IMR-90 (cell line): ENCODE results near the gene GZF1. TPM values are rescaled to one million over a fixed set of nuclear protein-coding genes. Genes with fewer than 3 reads are reported as not detected.
A peak's percentile ranks its signal among the peaks of the same experiment; 100 is the strongest.

Source experiments
- ATAC-seq: fragments of 200-7000 bp; cut with Tn5 transposase; 2 replicates; pipeline ENCODE4 v1.9.1; 2020; ENCODE audit warnings: low read depth, mild to moderate bottlenecking, moderate library complexity
- BruUV-seq: library from RNA; stranded (reverse); fragments of 400-500 nt; replicated peaks from 2 replicates; lab custom pipeline; 2021; lab: Mats Ljungman, UMichigan
- CTCF ChIA-PET: fragments of 300-600 bp; formaldehyde crosslinking; extraction: SDS; loops from one replicate; lab custom pipeline; 2021; ENCODE audit warnings: antibody characterized with exemption; lab: Yijun Ruan, JAX
- POLR2A ChIA-PET: fragments of 300-600 bp; sonication (Branson Sonifier 250); formaldehyde crosslinking; loops from one replicate; lab custom pipeline; 2022; ENCODE audit warnings: antibody characterized with exemption; ENCODE audit not compliant: unreplicated experiment; lab: Charles Lee
- DNase-seq: peaks from one replicate; pipeline ENCODE4 v3.0.0; 2013
- H2AFZ ChIP-seq: replicated peaks from 2 replicates; pipeline ENCODE3; 2013; ENCODE audit warnings: low read length, mild to moderate bottlenecking; ENCODE audit not compliant: poor library complexity
- H2AK5ac ChIP-seq: 2 replicates; pipeline ENCODE4 v1.6.1; 2013; ENCODE audit warnings: low read depth, low read length, inconsistent platforms
- H2AK9ac ChIP-seq: replicated peaks from 2 replicates; pipeline ENCODE3; 2013; ENCODE audit warnings: mild to moderate bottlenecking, low read depth, low read length, moderate library complexity; ENCODE audit not compliant: poor library complexity
- H2BK120ac ChIP-seq: 2 replicates; pipeline ENCODE4 v1.6.1; 2013; ENCODE audit warnings: low read depth, low read length, inconsistent platforms
- H2BK15ac ChIP-seq: 3 replicates; pipeline ENCODE4 v1.6.1; 2013; ENCODE audit warnings: low read depth, low read length, inconsistent platforms
- H2BK20ac ChIP-seq: 2 replicates; pipeline ENCODE4 v1.6.1; 2013; ENCODE audit warnings: low read depth, mild to moderate bottlenecking, inconsistent platforms, low read length, moderate library complexity
- H2BK5ac ChIP-seq: 2 replicates; pipeline ENCODE4 v1.6.1; 2013; ENCODE audit warnings: mild to moderate bottlenecking, low read depth, low read length, inconsistent platforms; ENCODE audit not compliant: poor library complexity, severe bottlenecking
- H3K14ac ChIP-seq: replicated peaks from 2 replicates; pipeline ENCODE4 v1.6.1; 2013; ENCODE audit warnings: low read depth, low read length, inconsistent platforms
- H3K18ac ChIP-seq: 2 replicates; pipeline ENCODE4 v1.6.1; 2013; ENCODE audit warnings: low read depth, low read length, control low read depth
- H3K23ac ChIP-seq: 2 replicates; pipeline ENCODE4 v1.6.1; 2013; ENCODE audit warnings: low read depth, low read length, inconsistent platforms
- H3K27ac ChIP-seq: 2 replicates; pipeline ENCODE4 v1.5.1; 2013; ENCODE audit warnings: mild to moderate bottlenecking, control low read depth, low read length; ENCODE audit not compliant: insufficient read depth
- H3K27me3 ChIP-seq: 2 replicates; pipeline ENCODE4 v1.6.1; 2013; ENCODE audit warnings: low read length; ENCODE audit not compliant: control insufficient read depth, insufficient read depth
- H3K36me3 ChIP-seq: 2 replicates; pipeline ENCODE4 v1.6.1; 2013; ENCODE audit warnings: low read length, mixed read lengths; ENCODE audit not compliant: control insufficient read depth, insufficient read depth
- H3K4ac ChIP-seq: 2 replicates; pipeline ENCODE4 v1.6.1; 2013; ENCODE audit warnings: low read depth, low read length, inconsistent platforms
- H3K4me1 ChIP-seq: 2 replicates; pipeline ENCODE4 v1.6.1; 2013; ENCODE audit warnings: low read length, mixed read lengths; ENCODE audit not compliant: control insufficient read depth, insufficient read depth
- H3K4me2 ChIP-seq: 2 replicates; pipeline ENCODE4 v1.6.1; 2013; ENCODE audit warnings: low read depth, mild to moderate bottlenecking, control low read depth, low read length, moderate library complexity
- H3K4me3 ChIP-seq: 2 replicates; pipeline ENCODE4 v1.5.1; 2013; ENCODE audit warnings: low read depth, mild to moderate bottlenecking, control low read depth, low read length, moderate library complexity; ENCODE audit not compliant: insufficient read depth
- H3K56ac ChIP-seq: 2 replicates; pipeline ENCODE4 v1.6.1; 2013; ENCODE audit warnings: low read length, inconsistent platforms; ENCODE audit not compliant: insufficient read depth; ENCODE audit errors: extremely low read depth
- H3K79me1 ChIP-seq, 2 experiments: 2 replicates each; pipeline ENCODE4 v1.6.1; 2013; ENCODE audit warnings: low read length in 2 of 2, inconsistent platforms in 1 of 2, low read depth in 1 of 2
- H3K9ac ChIP-seq: 2 replicates; pipeline ENCODE4 v1.6.1; 2013; ENCODE audit warnings: low read depth, low read length, control low read depth
- H3K9me1 ChIP-seq: 2 replicates; pipeline ENCODE4 v1.6.1; 2013; ENCODE audit warnings: low read length, inconsistent platforms; ENCODE audit not compliant: insufficient read depth
- H3K9me3 ChIP-seq: 2 replicates; pipeline ENCODE4 v1.6.1; 2013; ENCODE audit warnings: low read length; ENCODE audit not compliant: control insufficient read depth, insufficient read depth
- H4K20me1 ChIP-seq: 2 replicates; pipeline ENCODE4 v1.6.1; 2013; ENCODE audit warnings: low read length, inconsistent platforms; ENCODE audit not compliant: insufficient read depth
- H4K5ac ChIP-seq: 2 replicates; pipeline ENCODE4 v1.6.1; 2013; ENCODE audit warnings: mild to moderate bottlenecking, low read depth, low read length, control low read depth
- H4K8ac ChIP-seq, 2 experiments: 2 replicates each; pipeline ENCODE4 v1.6.1; 2013; ENCODE audit warnings: low read depth in 2 of 2, low read length in 2 of 2, control low read depth in 1 of 2, inconsistent platforms in 1 of 2
- H4K91ac ChIP-seq: 2 replicates; pipeline ENCODE4 v1.6.1; 2013; ENCODE audit warnings: low read depth, low read length, inconsistent platforms; ENCODE audit not compliant: insufficient read depth
- BHLHE40 ChIP-seq: fragments of 150-350 bp; IDR thresholded peaks from 2 replicates; pipeline ENCODE4 v1.6.1; 2016; ENCODE audit warnings: mild to moderate bottlenecking, low read depth, low read length
- CEBPB ChIP-seq: IDR thresholded peaks from 2 replicates; pipeline ENCODE4 v1.6.1; 2012; ENCODE audit warnings: low read depth, low read length, improper control_type of control experiment
- CHD1 ChIP-seq: IDR thresholded peaks from 2 replicates; pipeline ENCODE4 v1.6.1; 2012; ENCODE audit warnings: low read depth, low read length, improper control_type of control experiment
- CTCF ChIP-seq: conservative IDR thresholded peaks from 2 replicates; pipeline ENCODE4 v1.5.1; 2012; ENCODE audit warnings: mild to moderate bottlenecking, low read depth, low read length, improper control_type of control experiment
- FOS ChIP-seq: fragments of 150-350 bp; IDR thresholded peaks from 2 replicates; pipeline ENCODE4 v1.6.1; 2016; ENCODE audit warnings: low read depth, low read length
- MAFK ChIP-seq: IDR thresholded peaks from 2 replicates; pipeline ENCODE4 v1.6.1; 2012; ENCODE audit warnings: low read depth, low read length, improper control_type of control experiment
- MAZ ChIP-seq: IDR thresholded peaks from 2 replicates; pipeline ENCODE4 v1.6.1; 2012; ENCODE audit warnings: low read depth, mild to moderate bottlenecking, low read length, improper control_type of control experiment, moderate library complexity, borderline replicate concordance
- MXI1 ChIP-seq: IDR thresholded peaks from 2 replicates; pipeline ENCODE4 v1.6.1; 2012; ENCODE audit warnings: low read depth, mild to moderate bottlenecking, low read length, moderate library complexity, borderline replicate concordance
- NFE2L2 ChIP-seq: fragments of 150-350 bp; IDR thresholded peaks from 2 replicates; pipeline ENCODE4 v1.6.1; 2016; ENCODE audit warnings: low read depth, mild to moderate bottlenecking, low read length
- POLR2A ChIP-seq: IDR thresholded peaks from 2 replicates; pipeline ENCODE4 v1.6.1; 2012; ENCODE audit warnings: mild to moderate bottlenecking, low read depth, low read length
- RAD21 ChIP-seq: IDR thresholded peaks from 2 replicates; pipeline ENCODE4 v1.6.1; 2012; ENCODE audit warnings: low read length, improper control_type of control experiment
- RCOR1 ChIP-seq: IDR thresholded peaks from 2 replicates; pipeline ENCODE4 v1.6.1; 2012; ENCODE audit warnings: mild to moderate bottlenecking, low read length, improper control_type of control experiment; ENCODE audit not compliant: insufficient replicate concordance
- RFX5 ChIP-seq: IDR thresholded peaks from 2 replicates; pipeline ENCODE4 v1.8.0; 2012; ENCODE audit warnings: low read depth, mild to moderate bottlenecking, low read length, moderate library complexity
- SMC3 ChIP-seq: fragments of 150-350 bp; IDR thresholded peaks from 2 replicates; pipeline ENCODE4 v1.6.1; 2016; ENCODE audit warnings: low read depth, mild to moderate bottlenecking, antibody characterized with exemption, low read length, moderate library complexity
- USF2 ChIP-seq: fragments of 150-350 bp; IDR thresholded peaks from 2 replicates; pipeline ENCODE4 v1.6.1; 2017; ENCODE audit warnings: mild to moderate bottlenecking, antibody characterized with exemption, low read length, low read depth
- WGBS, 2 experiments: methylation state at CpG; one replicate each; pipeline versions ENCODE4 v1.1.5 to v1.1.7; 2013; ENCODE audit warnings: missing lambda C conversion rate in 2 of 2; ENCODE audit not compliant: insufficient read length in 1 of 2; ENCODE audit errors: extremely low coverage in 2 of 2; 5-methylcytosine and 5-hydroxymethylcytosine counted together
- dilution Hi-C: fragments of 300-500 bp; cut with HindIII; formaldehyde crosslinking; loops from one replicate; pipeline ENCODE4 v1.14.3; 2018; ENCODE audit warnings: low sequenced_read_pairs; ENCODE audit not compliant: unreplicated experiment
- in situ Hi-C: fragments of 300-500 bp; cut with MboI; formaldehyde crosslinking; loops from 3 replicates; pipeline ENCODE4 v1.14.3; 2019; ENCODE audit warnings: low sequenced_read_pairs, inconsistent platforms, mixed read lengths
- intact Hi-C: fragments of 100-400 bp; cut with micrococcal nuclease; formaldehyde crosslinking; loops from 2 replicates; pipeline ENCODE4 v1.10.0; 2022
- polyA plus RNA-seq, 3 experiments: library from polyadenylated mRNA; depleted of rRNA; stranded (reverse); fragments of >200 nt; gene quantifications; 2 replicates each; pipeline ENCODE4 v1.2.3, GENCODE V29; 2012; ENCODE audit warnings: low replicate concordance in 1 of 3
- total RNA-seq: library from RNA; depleted of rRNA; stranded (reverse); fragments of >200 nt; gene quantifications from 2 replicates; pipeline ENCODE4 v1.2.3, GENCODE V29; 2012

Gene GZF1
- total and polyA plus RNA-seq, 2 of the 4 experiments (the other 2 are of a cell fraction): 23.7 to 24.7 TPM

- dilution Hi-C loops: no loop called here
- no peak overlapping the region for H2AK5ac ChIP-seq
- ChIA-PET CTCF (interaction anchor here (0.7 kb wide), 1 partner anchor 17 kb away, joined by 3 read pairs; no protein-coding TSS in a partner anchor), POLR2A (interaction anchor here (1.0 kb wide), 1 partner anchor 10 kb away, joined by 3 read pairs; the partner anchor contains the start of gene NAPB)
- intact Hi-C loops: no loop called here
- DNase-seq: no peak
- 0 out of 2 replicates have a peak overlapping the region, but pooled peaks have one; percentile 27 for H3K4ac ChIP-seq
- no peak overlapping the region for H4K8ac ChIP-seq
- H4K20me1 ChIP-seq: peaks cover 41% of the 10 kb centered on the region
- H3K9ac ChIP-seq: no peak overlapping the region
- no peak overlapping the region for H2BK120ac ChIP-seq
- no peak overlapping the region for H2AFZ ChIP-seq
- no CpG with 5 or more reads among the region's 3 CpGs for WGBS, 2 experiments
- H2AK9ac ChIP-seq: no peak overlapping the region
- no peaks in the 10 kb centered on the region for H3K27me3 ChIP-seq
- no peak overlapping the region for H3K18ac ChIP-seq
- in situ Hi-C loops: no loop called here
- no peak overlapping the region for H2BK15ac ChIP-seq
- no peak overlapping the region for H3K56ac ChIP-seq
- BruUV-seq: no TSS peak
- H2BK20ac ChIP-seq: no peak overlapping the region
- no peak overlapping the region for H3K4me2 ChIP-seq
- H3K23ac ChIP-seq: no peak overlapping the region
- H4K5ac ChIP-seq: 0 out of 2 replicates have a peak overlapping the region, but pooled peaks have one; percentile 75
- ATAC-seq: peak; percentile 28; the same call in 1 of the 2 replicates
- no peak overlapping the region for H3K4me3 ChIP-seq
- H3K14ac ChIP-seq: no peak overlapping the region
- no peak overlapping the region for H4K91ac ChIP-seq
- no peak overlapping the region for H3K27ac ChIP-seq
- 0 out of 2 replicates have a peak, but pooled peaks cover 6% of the 10 kb centered on the region for H3K9me1 ChIP-seq
- peaks cover 14 to 61% of the 10 kb centered on the region in 2 experiments for H3K79me1 ChIP-seq
- H3K36me3 ChIP-seq: no peaks in the 10 kb centered on the region
- H3K9me3 ChIP-seq: no peaks in the 10 kb centered on the region
- peaks cover 7% of the 10 kb centered on the region for H3K4me1 ChIP-seq
- no peak overlapping the region for H2BK5ac ChIP-seq
- TF ChIP-seq USF2 (no peak), MXI1 (no peak), CHD1 (no peak), CEBPB (no peak), NFE2L2 (no peak), CTCF (no peak), MAZ (no peak), RFX5 (no peak), POLR2A (no peak), MAFK (no peak), RAD21 (no peak), BHLHE40 (no peak), FOS (no peak), SMC3 (no peak), RCOR1 (no peak)
Measured at GRCh38 chr20:23410916-23411695, 49.1 kb downstream of the GZF1 start.
